ENCODE measurements around the gene KCNQ1. TPM values are rescaled to one million over a fixed set of nuclear protein-coding genes. Genes with fewer than 3 reads are reported as not detected.
"Not testable (repeated sequence)": the region's sequence is repeated elsewhere in the genome, so short reads cannot be mapped to it uniquely, and the experiment has no call there.

The KCNQ1 gene
- total RNA-seq, 1 donor from 2014 or later, result 8.5 TPM

DNA sequence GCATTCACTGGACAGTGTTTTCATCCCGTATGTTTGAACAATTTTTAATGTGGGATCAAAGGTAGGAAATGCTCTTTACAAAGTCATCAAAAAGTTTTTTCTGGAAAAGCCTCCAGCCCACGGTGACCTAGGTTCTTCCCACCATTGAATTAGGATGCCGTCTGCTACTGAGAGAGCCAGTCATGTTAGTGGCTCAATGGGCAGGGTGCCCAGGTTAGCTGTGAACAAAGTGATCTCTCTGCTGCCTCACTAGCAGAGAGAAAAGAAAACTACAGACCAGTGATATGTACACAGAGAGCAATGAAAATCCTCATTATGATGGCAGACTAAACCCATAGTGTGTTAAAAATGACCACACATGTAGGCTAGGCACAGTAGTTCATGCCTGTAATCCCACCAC is 32.4 kb downstream of the KCNQ1 start:
- Mint-ChIP-seq H3K4me3 (no peak overlapping the region), H3K36me3 (no peaks in the 10 kb centered on the region), H3K27me3 (ENCODE audit: low read depth) (peaks cover 36% of the 10 kb centered on the region), H3K9me3 (peaks cover 18% of the 10 kb centered on the region), H3K4me1 (no peaks in the 10 kb centered on the region), H3K27ac (no peak overlapping the region)
- no peak for DNase-seq (ENCODE audit: low spot score in 2 of 2, unreplicated experiment in 2 of 2)
- TF ChIP-seq, protein P1, sequence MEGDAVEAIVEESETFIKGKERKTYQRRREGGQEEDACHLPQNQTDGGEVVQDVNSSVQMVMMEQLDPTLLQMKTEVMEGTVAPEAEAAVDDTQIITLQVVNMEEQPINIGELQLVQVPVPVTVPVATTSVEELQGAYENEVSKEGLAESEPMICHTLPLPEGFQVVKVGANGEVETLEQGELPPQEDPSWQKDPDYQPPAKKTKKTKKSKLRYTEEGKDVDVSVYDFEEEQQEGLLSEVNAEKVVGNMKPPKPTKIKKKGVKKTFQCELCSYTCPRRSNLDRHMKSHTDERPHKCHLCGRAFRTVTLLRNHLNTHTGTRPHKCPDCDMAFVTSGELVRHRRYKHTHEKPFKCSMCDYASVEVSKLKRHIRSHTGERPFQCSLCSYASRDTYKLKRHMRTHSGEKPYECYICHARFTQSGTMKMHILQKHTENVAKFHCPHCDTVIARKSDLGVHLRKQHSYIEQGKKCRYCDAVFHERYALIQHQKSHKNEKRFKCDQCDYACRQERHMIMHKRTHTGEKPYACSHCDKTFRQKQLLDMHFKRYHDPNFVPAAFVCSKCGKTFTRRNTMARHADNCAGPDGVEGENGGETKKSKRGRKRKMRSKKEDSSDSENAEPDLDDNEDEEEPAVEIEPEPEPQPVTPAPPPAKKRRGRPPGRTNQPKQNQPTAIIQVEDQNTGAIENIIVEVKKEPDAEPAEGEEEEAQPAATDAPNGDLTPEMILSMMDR (IDR thresholded peaks at IDR 0.05; ENCODE audit: unreplicated experiment), result no peak

DNA sequence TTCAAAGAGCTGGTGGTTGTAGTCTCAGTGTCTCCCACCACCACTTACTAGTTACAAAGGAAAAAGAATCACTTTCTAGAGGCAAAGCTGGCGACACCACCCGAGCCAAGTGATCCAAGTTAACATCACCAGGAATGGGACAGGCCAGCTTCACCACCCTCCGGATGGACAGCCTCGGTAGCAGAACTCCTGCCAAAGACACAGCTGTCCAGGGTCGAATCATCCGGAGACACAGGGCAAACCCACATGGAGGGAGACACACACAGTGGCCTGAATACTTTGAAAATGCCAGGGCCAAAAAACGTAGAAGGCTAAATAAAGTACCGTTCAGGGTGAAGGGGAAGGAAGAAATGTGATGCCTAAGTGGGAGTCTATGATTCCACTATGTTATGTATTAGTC is 33.1 kb downstream of the KCNQ1 start:
- no peak for DNase-seq (ENCODE audit: low spot score in 2 of 2, unreplicated experiment in 2 of 2)
- no peak overlapping the region for H3K4me3 Mint-ChIP-seq
- peaks cover 18% of the 10 kb centered on the region for H3K9me3 Mint-ChIP-seq
- TF ChIP-seq, protein P1 (IDR thresholded peaks at IDR 0.05; ENCODE audit: unreplicated experiment), result no peak
- no peaks in the 10 kb centered on the region for H3K36me3 Mint-ChIP-seq
- H3K27ac Mint-ChIP-seq, result no peak overlapping the region
- H3K27me3 Mint-ChIP-seq (ENCODE audit: low read depth), result peaks cover 43% of the 10 kb centered on the region
- no peaks in the 10 kb centered on the region for H3K4me1 Mint-ChIP-seq

DNA sequence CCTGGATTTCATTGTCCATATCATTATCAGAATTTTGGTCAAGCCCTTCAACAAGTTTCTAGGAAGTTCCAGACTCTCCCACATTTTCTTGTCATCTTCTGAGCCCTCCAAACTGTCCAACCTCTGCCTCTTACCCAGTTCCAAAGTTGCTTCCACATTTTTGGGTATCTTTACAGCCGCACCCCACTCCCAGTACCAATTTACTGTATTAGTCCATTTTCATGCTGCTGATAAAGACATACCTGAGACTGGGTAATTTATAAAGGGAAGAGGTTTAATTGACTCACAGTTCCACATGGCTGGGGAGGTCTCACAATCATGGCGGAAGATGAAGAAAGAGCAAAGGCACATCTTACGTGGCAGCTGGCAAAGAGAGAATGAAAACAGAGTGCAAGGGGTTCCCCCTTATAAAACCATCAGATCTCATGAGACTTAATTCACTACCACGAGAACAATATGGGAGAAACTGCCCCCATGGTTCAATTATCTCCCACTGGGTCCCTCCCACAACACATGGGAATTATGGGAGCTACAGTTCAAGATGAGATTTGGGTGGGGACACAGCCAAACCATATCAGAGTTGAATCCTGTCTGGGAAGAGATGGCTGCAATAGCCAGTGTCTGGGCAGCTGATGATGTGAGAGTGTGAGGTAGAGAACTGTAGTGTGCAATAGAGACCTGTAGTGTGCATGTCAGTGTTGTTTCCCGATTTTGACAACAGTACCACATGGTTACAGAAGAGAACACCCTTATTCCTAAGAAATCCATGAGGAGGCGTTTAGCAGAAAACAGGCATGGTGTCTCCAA is 35.5 kb downstream of the KCNQ1 start:
- H3K4me3 Mint-ChIP-seq; DNase-seq (ENCODE audit: low spot score in 2 of 2, unreplicated experiment in 2 of 2); H3K4me1 Mint-ChIP-seq; H3K36me3 Mint-ChIP-seq; H3K27ac Mint-ChIP-seq: not testable (repeated sequence)
- Mint-ChIP-seq H3K27me3 (ENCODE audit: low read depth) (peaks cover 57% of the 10 kb centered on the region), H3K9me3 (peaks cover 19% of the 10 kb centered on the region)

DNA sequence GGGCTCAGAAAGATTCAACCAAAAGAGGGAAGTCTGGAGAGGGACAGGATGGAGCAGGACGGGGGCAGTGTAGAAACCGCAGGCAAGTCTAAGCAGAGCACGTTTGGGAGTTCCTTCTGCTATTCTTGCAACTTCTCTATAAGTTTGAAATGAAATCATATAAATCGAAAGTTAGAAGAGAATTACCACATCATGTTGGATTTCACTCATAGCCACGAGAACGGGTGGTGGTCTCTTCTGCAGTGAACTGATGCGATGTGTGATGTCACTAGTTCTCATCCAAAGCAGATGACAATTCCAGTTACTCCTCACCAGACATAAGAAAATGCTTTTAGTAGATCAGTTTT is 36.0 kb downstream of the KCNQ1 start:
- Mint-ChIP-seq H3K27ac (no peak overlapping the region), H3K27me3 (ENCODE audit: low read depth) (peaks cover 57% of the 10 kb centered on the region), H3K36me3 (no peaks in the 10 kb centered on the region), H3K4me3 (no peak overlapping the region), H3K4me1 (no peaks in the 10 kb centered on the region), H3K9me3 (peaks cover 25% of the 10 kb centered on the region)
- DNase-seq (ENCODE audit: low spot score in 2 of 2, unreplicated experiment in 2 of 2), result no peak
- TF ChIP-seq, protein P1 (IDR thresholded peaks at IDR 0.05; ENCODE audit: unreplicated experiment), result no peak

DNA sequence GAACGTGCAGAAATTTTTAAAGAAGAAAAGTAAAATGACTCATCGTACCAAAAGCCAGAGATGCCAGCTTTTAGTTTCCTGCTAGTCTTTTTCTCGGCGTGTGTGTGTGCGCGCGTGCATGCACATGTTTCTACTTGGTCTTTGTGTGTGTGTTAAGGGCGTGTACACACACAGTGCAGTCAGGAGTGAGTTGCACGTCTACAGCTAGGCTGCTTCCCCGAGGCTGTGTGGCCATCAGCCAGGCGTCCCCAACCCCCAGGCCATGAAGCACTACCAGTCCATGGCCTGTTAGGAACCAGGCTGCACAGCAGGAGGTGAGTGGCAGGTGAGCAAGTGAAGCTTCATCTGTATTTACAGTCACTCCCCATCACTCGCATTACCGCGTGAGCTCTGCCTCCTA is 36.4 kb downstream of the KCNQ1 start:
- TF ChIP-seq, protein P1 (IDR thresholded peaks at IDR 0.05; ENCODE audit: unreplicated experiment), result no peak
- H3K4me1 Mint-ChIP-seq, result no peaks in the 10 kb centered on the region
- peaks cover 57% of the 10 kb centered on the region for H3K27me3 Mint-ChIP-seq (ENCODE audit: low read depth)
- DNase-seq (ENCODE audit: low spot score in 2 of 2, unreplicated experiment in 2 of 2), result no peak
- no peak overlapping the region for H3K27ac Mint-ChIP-seq
- no peaks in the 10 kb centered on the region for H3K36me3 Mint-ChIP-seq
- no peak overlapping the region for H3K4me3 Mint-ChIP-seq
- peaks cover 28% of the 10 kb centered on the region for H3K9me3 Mint-ChIP-seq

DNA sequence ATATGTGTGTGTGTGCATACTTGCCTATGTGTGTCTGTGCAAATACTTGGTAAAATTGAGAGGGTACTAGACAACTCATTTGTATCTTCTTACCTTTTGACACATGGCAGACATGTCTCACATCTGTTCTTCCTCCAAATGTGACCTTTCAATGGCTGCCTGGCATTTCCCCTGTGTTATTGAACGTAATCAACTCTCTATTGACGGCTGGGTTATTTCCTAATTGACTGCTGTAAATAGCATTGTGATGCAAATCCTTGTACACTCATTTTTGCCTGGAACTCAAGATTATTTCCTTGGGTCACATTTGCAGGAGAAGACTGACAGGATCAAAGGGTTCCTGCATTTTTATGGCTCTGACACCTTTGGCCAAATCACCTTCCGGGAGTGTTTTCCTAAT is 37.4 kb downstream of the KCNQ1 start:
- H3K4me3 Mint-ChIP-seq, result no peak overlapping the region
- H3K9me3 Mint-ChIP-seq, result peaks cover 38% of the 10 kb centered on the region
- H3K4me1 Mint-ChIP-seq, result no peaks in the 10 kb centered on the region
- TF ChIP-seq, protein P1 (IDR thresholded peaks at IDR 0.05; ENCODE audit: unreplicated experiment), result no peak
- DNase-seq (ENCODE audit: low spot score in 2 of 2, unreplicated experiment in 2 of 2), result no peak
- H3K36me3 Mint-ChIP-seq, result no peaks in the 10 kb centered on the region
- no peak overlapping the region for H3K27ac Mint-ChIP-seq
- H3K27me3 Mint-ChIP-seq (ENCODE audit: low read depth), result peaks cover 52% of the 10 kb centered on the region
